LNCaP clone FGC (cell line): ENCODE results near the gene TBC1D10A.

ENCODE experiments used
- DNase-seq: peaks from one replicate; pipeline ENCODE4 v3.0.0-alpha.2; 2011; ENCODE audit warnings: low read depth
- H3K4me3 ChIP-seq: 2 replicates; pipeline ENCODE4 v1.5.1; 2011; ENCODE audit warnings: mild to moderate bottlenecking, low read depth, low read length, control low read depth
- TF ChIP-seq, protein P1 (sequence below): IDR thresholded peaks from 2 replicates; pipeline ENCODE4 v1.5.1; 2012; ENCODE audit warnings: mild to moderate bottlenecking; ENCODE audit not compliant: control insufficient read depth, insufficient read depth; ENCODE audit errors: extremely low read depth

Gene TBC1D10A

GRCh38 chr22:30253205-30253852 is 73.4 kb downstream of the TBC1D10A start:
- H3K4me3 ChIP-seq: no peak overlapping the region
- TF ChIP-seq, protein P1, sequence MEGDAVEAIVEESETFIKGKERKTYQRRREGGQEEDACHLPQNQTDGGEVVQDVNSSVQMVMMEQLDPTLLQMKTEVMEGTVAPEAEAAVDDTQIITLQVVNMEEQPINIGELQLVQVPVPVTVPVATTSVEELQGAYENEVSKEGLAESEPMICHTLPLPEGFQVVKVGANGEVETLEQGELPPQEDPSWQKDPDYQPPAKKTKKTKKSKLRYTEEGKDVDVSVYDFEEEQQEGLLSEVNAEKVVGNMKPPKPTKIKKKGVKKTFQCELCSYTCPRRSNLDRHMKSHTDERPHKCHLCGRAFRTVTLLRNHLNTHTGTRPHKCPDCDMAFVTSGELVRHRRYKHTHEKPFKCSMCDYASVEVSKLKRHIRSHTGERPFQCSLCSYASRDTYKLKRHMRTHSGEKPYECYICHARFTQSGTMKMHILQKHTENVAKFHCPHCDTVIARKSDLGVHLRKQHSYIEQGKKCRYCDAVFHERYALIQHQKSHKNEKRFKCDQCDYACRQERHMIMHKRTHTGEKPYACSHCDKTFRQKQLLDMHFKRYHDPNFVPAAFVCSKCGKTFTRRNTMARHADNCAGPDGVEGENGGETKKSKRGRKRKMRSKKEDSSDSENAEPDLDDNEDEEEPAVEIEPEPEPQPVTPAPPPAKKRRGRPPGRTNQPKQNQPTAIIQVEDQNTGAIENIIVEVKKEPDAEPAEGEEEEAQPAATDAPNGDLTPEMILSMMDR: no peak
- DNase-seq: no peak

DNA sequence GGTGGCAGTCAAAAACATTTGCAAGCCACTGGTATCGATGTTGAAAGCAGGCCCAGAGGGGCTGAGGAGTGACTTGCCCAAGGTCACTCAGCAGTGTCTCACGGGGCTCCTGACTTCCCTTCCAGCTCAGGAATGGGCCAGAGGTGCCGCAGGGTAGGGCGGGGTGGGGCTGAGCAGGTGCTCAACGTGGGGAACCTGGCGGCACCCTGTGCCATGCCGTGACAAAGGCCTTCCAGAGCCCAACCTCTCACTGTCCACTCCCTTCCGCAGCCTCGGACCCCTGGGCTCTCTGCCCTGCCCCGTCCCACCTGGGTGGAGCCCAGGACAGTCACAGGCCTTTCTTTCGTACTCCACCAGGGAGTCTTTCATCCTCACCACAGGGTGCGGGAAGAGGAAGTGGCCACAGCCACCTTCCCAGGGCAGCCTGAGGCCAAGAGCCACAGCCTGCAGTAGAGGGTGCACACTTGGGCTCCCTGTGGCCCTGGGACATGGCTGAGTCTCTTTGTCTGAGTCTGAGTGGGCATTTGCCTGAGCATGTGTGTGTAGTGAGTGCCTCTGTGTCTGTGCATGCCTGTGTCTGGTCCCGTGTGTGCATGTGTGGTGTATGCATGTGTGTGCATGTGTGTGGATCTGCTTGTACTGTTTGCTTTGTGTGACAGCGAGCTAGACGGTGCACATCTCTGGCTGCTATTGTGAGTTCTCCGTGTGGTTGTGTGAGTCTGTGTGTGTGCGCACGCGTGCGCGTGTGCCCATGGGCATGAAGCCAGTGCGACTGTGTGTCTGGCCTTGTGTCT is 74.1 kb downstream of the TBC1D10A start:
- no peak for DNase-seq
- TF ChIP-seq, protein P1: no peak
- no peak overlapping the region for H3K4me3 ChIP-seq

DNA sequence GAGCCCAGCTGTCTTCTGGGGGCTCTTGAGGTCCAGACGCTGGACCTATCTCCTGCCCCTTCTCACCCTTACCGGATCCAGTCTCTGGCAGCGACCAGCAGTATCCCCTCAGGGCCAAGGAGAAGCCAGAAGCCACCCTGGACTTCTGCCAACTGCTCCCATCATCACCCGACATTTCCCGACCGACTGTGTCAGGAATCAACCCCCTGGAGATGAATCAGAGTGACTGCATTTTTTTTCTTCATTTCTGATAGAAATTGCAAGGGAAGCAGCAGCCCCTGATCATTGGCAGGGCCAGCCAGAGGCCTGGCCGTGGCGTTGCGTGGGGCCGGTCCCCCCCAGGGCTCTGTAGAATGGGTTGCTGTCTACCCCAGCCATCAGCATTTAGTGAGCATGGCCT is 75.0 kb downstream of the TBC1D10A start:
- TF ChIP-seq, protein P1: no peak
- no peak for DNase-seq

GRCh38 chr22:30250661-30251267 is 76.0 kb downstream of the TBC1D10A start:
- TF ChIP-seq, protein P1: no peak
- no peak for DNase-seq
- H3K4me3 ChIP-seq: no peak overlapping the region

More for the DNA sequence above, 75.0 kb downstream of the TBC1D10A start:
- no peak overlapping the region for H3K4me3 ChIP-seq

DNA sequence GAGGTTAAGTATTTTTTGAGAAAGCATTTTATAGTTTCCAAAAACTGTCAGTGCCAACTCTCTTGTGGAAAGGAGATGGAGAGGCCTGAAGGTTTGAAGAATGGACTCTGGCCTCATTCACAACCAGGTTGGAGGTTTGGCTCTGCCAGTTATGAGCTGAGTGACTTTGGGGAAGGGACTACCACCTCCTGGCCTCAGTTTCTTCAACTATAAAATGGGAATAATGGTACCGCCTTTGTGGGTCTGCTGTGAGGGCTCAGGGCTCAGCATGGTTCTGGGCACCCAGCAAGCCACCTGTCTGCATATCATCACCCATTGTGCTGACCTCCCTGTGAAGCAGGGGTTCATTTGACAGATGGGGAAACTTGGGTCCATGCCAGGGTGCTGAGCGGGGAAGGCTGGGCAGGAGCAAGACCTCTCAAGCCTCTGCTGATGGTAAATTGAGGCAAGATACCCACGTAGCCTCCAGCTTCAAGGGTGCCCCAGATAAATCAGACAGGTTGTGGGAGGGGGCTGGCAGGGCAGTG is 76.6 kb downstream of the TBC1D10A start:
- H3K4me3 ChIP-seq: no peak overlapping the region
- no peak for DNase-seq
- TF ChIP-seq, protein P1: no peak

DNA sequence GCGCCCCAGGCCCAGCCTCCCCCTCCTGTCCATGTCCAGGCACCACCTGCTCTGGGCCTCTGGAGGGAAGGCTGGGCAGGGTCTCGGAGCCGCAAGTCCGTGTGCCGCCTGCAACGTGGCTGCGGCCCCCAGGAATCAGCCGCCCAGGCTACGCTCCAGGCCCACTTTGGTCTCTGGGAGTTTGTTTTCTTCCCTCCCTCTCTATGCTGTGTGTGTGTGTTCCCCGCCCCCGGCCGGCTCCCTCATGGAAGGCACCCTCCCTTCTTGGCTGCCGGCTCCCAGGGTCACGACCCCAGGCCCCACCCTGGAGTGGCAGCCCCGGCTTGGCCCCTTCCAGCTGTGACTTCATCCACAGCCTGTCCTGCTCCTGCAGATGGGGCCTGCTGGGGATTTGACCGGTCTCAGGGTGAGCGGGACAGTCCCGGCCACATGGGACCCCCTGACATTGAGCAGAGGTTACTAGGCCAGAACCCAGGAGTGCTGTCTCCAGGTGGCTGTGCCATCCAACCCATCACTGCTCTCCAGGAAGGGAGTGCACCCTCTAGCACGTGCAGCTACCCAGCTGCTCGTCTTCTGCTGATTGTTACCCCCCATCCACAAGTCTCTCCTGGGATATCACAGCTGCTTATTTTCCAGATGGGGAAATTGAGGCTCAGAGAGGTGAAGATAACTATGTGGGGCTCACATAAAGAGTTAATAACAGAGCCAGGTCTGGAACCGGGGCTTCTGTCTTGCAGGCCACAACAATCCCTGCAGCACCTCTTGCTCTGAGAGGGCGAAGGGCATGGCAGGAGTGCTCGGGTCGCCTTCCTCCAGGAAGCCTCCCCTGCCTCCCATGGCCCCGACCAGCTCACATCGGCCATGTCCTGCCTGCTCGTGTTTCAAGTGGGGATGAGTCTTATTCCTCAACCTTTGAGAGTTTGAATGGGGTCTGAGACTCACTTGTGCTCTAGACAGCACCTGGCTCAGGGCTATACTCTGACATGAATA is 77.4 kb downstream of the TBC1D10A start:
- no peak overlapping the region for H3K4me3 ChIP-seq
- DNase-seq: no peak

More for the DNA sequence above, 77.4 kb downstream of the TBC1D10A start:
- TF ChIP-seq, protein P1: no peak
